PC-9 (cell line): ENCODE results near the gene HUS1. TPM values are rescaled to one million over a fixed set of nuclear protein-coding genes. Genes with fewer than 3 reads are reported as not detected.

Source experiments
- BruUV-seq: library from RNA; stranded (reverse); fragments of 400-500 nt; replicated peaks from 2 replicates; lab custom pipeline; 2021; lab: Mats Ljungman, UMichigan
- CTCF ChIA-PET: fragments of 300-600 bp; sonication (Branson Sonifier 250); formaldehyde crosslinking; loops from one replicate; lab custom pipeline; 2022; ENCODE audit warnings: antibody characterized with exemption; lab: Charles Lee
- POLR2A ChIA-PET: fragments of 300-600 bp; sonication (Branson Sonifier 250); formaldehyde crosslinking; loops from one replicate; lab custom pipeline; 2022; ENCODE audit warnings: antibody characterized with exemption; ENCODE audit not compliant: unreplicated experiment; lab: Charles Lee
- DNase-seq, 2 experiments: peaks; one replicate each; pipeline versions ENCODE4 v3.0.0 to v3.0.0-alpha.2; 2015 to 2022; ENCODE audit warnings: mixed read lengths in 1 of 2
- H2AFZ ChIP-seq: fragments of 200-600 bp; sonication (generic); 2 replicates; pipeline ENCODE4 v1.8.1; 2017; ENCODE audit warnings: antibody characterized with exemption
- H3F3A ChIP-seq: fragments of 200-600 bp; sonication (generic); 2 replicates; pipeline ENCODE4 v1.8.1; 2017; ENCODE audit warnings: antibody characterized with exemption, mild to moderate bottlenecking, low read depth; ENCODE audit not compliant: insufficient read depth
- H3K27ac ChIP-seq: fragments of 200-600 bp; sonication (generic); 2 replicates; pipeline ENCODE4 v1.6.1; 2016; ENCODE audit warnings: mixed run types
- H3K27me3 ChIP-seq: fragments of 200-600 bp; sonication (generic); 2 replicates; pipeline ENCODE4 v1.6.1; 2016; ENCODE audit warnings: low read depth, mixed run types; ENCODE audit not compliant: insufficient read depth
- H3K36me3 ChIP-seq: fragments of 200-600 bp; sonication (generic); 2 replicates; pipeline ENCODE4 v1.6.1; 2016; ENCODE audit warnings: low read depth, mixed run types
- H3K4me1 ChIP-seq: fragments of 200-600 bp; sonication (generic); replicated peaks from 2 replicates; pipeline ENCODE4 v1.6.1; 2016; ENCODE audit warnings: mixed run types; ENCODE audit not compliant: insufficient read depth
- H3K4me2 ChIP-seq: fragments of 200-600 bp; sonication (generic); 2 replicates; pipeline ENCODE4 v1.6.1; 2017; ENCODE audit warnings: mixed run types
- H3K4me3 ChIP-seq: fragments of 200-600 bp; sonication (generic); 2 replicates; pipeline ENCODE4 v1.6.1; 2016; ENCODE audit warnings: mixed run types
- H3K79me2 ChIP-seq: fragments of 200-600 bp; sonication (generic); 2 replicates; pipeline ENCODE4 v1.6.1; 2017; ENCODE audit warnings: low read depth, mixed run types
- H3K9me2 ChIP-seq: fragments of 200-600 bp; sonication (generic); 2 replicates; pipeline ENCODE4 v1.8.1; 2017; ENCODE audit warnings: mild to moderate bottlenecking; ENCODE audit not compliant: insufficient read depth
- H3K9me3 ChIP-seq: fragments of 200-600 bp; sonication (generic); 2 replicates; pipeline ENCODE4 v1.8.1; 2016; ENCODE audit warnings: low read depth; ENCODE audit not compliant: insufficient read depth
- H4K20me1 ChIP-seq: fragments of 200-600 bp; sonication (generic); 2 replicates; pipeline ENCODE4 v1.8.1; 2017; ENCODE audit not compliant: insufficient read depth
- CTCF ChIP-seq: fragments of 200-600 bp; sonication (generic); conservative IDR thresholded peaks from 2 replicates; pipeline ENCODE4 v1.6.1; 2017; ENCODE audit warnings: mixed run types, antibody characterized with exemption, mild to moderate bottlenecking, moderate library complexity
- EZH2 ChIP-seq: fragments of 200-600 bp; sonication (generic); IDR thresholded peaks from 2 replicates; pipeline ENCODE4 v1.8.0; 2017; ENCODE audit warnings: antibody characterized with exemption, low read depth
- intact Hi-C: fragments of 100-400 bp; cut with micrococcal nuclease; formaldehyde crosslinking; loops from one replicate; pipeline ENCODE4 v1.10.0; 2022; ENCODE audit not compliant: unreplicated experiment
- total RNA-seq: library from RNA; stranded (reverse); gene quantifications from 2 replicates; pipeline ENCODE4 v1.2.3, GENCODE V29; 2021

Gene HUS1
- total RNA-seq, 1 experiment from 2014 or later, result 43.5 TPM

DNA sequence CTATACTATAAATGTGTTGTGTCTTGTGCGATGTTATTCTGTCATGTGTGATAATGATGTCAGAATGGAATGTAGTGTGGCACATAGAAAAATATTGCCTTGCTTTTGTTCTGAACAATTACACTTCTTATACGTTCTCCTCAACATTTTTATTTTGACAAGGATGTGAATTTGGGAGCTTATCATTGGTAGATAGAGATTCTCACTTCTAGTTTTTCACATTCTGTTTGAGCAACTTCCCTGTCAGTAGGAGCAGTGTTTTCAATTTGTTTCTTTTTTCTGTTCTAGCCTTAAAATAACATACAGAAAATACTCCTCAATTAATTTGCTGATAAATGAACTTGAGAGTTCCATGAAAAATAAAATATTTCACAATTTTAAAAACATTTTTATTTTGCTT is 31.9 kb upstream of the HUS1 start:
- Histone ChIP-seq H4K20me1 (no peaks in the 10 kb centered on the region), H3K27ac (no peak overlapping the region), H3K79me2 (no peaks in the 10 kb centered on the region), H3K9me3 (no peaks in the 10 kb centered on the region), H2AFZ (no peak overlapping the region), H3K9me2 (no peaks in the 10 kb centered on the region), H3K36me3 (no peaks in the 10 kb centered on the region), H3K27me3 (no peaks in the 10 kb centered on the region), H3K4me3 (no peak overlapping the region), H3K4me2 (no peak overlapping the region), H3K4me1 (no peaks in the 10 kb centered on the region), H3F3A (no peaks in the 10 kb centered on the region)
- intact Hi-C loops, result no loop called here
- CTCF ChIA-PET, result no interaction called here
- DNase-seq, result no peak
- TF ChIP-seq EZH2 (no peak), CTCF (no peak)
- POLR2A ChIA-PET, result no interaction called here
- no TSS peak for BruUV-seq

GRCh38 chr7:48009954-48010353 is 30.5 kb upstream of the HUS1 start:
- POLR2A ChIA-PET, result no interaction called here
- Histone ChIP-seq H3K4me3 (no peak overlapping the region), H3K4me1 (no peaks in the 10 kb centered on the region), H3F3A (no peaks in the 10 kb centered on the region), H3K36me3 (no peaks in the 10 kb centered on the region), H3K27ac (no peak overlapping the region), H4K20me1 (no peaks in the 10 kb centered on the region), H3K79me2 (no peaks in the 10 kb centered on the region), H3K9me2 (no peaks in the 10 kb centered on the region), H3K4me2 (no peak overlapping the region), H2AFZ (no peak overlapping the region), H3K9me3 (no peaks in the 10 kb centered on the region), H3K27me3 (no peaks in the 10 kb centered on the region)
- BruUV-seq, result no TSS peak
- no peak for DNase-seq
- TF ChIP-seq EZH2, result no peak
- no peak for TF ChIP-seq CTCF
- intact Hi-C loops, result no loop called here
- CTCF ChIA-PET, result no interaction called here

- Histone ChIP-seq H3K4me1 (no peaks in the 10 kb centered on the region), H4K20me1 (no peaks in the 10 kb centered on the region), H3K4me2 (no peak overlapping the region), H3K79me2 (no peaks in the 10 kb centered on the region), H3K9me3 (no peaks in the 10 kb centered on the region), H3K27me3 (no peaks in the 10 kb centered on the region), H3K4me3 (no peak overlapping the region), H3F3A (no peaks in the 10 kb centered on the region), H3K36me3 (no peaks in the 10 kb centered on the region), H2AFZ (no peak overlapping the region), H3K27ac (no peak overlapping the region), H3K9me2 (no peaks in the 10 kb centered on the region)
- POLR2A ChIA-PET, result no interaction called here
- no TSS peak for BruUV-seq
- no peak for DNase-seq
- TF ChIP-seq CTCF (no peak), EZH2 (no peak)
- intact Hi-C loops, result no loop called here
- CTCF ChIA-PET, result no interaction called here
Measured at GRCh38 chr7:48009257-48009656, 29.8 kb upstream of the HUS1 start.
